LNCaP clone FGC (cell line): ENCODE measurements around the gene PAPPA.

ENCODE experiments used
- DNase-seq: peaks from one replicate; pipeline ENCODE4 v3.0.0-alpha.2; 2011; ENCODE audit warnings: low read depth
- H3K4me3 ChIP-seq: 2 replicates; pipeline ENCODE4 v1.5.1; 2011; ENCODE audit warnings: mild to moderate bottlenecking, low read depth, low read length, control low read depth
- TF ChIP-seq, protein P1 (sequence below): IDR thresholded peaks from 2 replicates; pipeline ENCODE4 v1.5.1; 2012; ENCODE audit warnings: mild to moderate bottlenecking; ENCODE audit not compliant: control insufficient read depth, insufficient read depth; ENCODE audit errors: extremely low read depth

The PAPPA gene

DNA sequence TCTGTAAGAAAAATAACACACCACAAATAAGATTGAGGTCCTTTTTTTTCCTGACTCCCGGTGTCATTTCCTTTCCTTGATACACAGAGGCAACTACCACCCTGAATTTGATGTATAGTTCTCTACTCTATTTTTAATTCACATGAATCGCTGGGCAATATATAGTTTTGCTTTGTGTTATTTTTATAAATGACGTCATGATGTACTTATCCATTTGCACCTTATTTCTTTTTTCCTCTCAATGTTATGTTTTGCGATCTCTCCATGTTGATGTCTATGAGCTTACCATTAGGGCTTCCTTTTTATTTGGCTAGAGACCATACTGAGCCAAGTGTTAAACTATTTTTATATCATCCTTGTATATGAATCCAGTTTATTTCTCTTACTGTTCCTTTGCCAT lies 175.9 kb downstream of the PAPPA start:
- TF ChIP-seq, protein P1, sequence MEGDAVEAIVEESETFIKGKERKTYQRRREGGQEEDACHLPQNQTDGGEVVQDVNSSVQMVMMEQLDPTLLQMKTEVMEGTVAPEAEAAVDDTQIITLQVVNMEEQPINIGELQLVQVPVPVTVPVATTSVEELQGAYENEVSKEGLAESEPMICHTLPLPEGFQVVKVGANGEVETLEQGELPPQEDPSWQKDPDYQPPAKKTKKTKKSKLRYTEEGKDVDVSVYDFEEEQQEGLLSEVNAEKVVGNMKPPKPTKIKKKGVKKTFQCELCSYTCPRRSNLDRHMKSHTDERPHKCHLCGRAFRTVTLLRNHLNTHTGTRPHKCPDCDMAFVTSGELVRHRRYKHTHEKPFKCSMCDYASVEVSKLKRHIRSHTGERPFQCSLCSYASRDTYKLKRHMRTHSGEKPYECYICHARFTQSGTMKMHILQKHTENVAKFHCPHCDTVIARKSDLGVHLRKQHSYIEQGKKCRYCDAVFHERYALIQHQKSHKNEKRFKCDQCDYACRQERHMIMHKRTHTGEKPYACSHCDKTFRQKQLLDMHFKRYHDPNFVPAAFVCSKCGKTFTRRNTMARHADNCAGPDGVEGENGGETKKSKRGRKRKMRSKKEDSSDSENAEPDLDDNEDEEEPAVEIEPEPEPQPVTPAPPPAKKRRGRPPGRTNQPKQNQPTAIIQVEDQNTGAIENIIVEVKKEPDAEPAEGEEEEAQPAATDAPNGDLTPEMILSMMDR = no peak
- no peak overlapping the region for H3K4me3 ChIP-seq
- no peak for DNase-seq

GRCh38 chr9:116331241-116331640 lies 177.7 kb downstream of the PAPPA start:
- DNase-seq = no peak
- H3K4me3 ChIP-seq = no peak overlapping the region
- TF ChIP-seq, protein P1 = no peak

GRCh38 chr9:116332090-116332489 lies 178.5 kb downstream of the PAPPA start:
- TF ChIP-seq, protein P1 = no peak
- H3K4me3 ChIP-seq = no peak overlapping the region
- no peak for DNase-seq

GRCh38 chr9:116333254-116333653 lies 179.7 kb downstream of the PAPPA start:
- no peak overlapping the region for H3K4me3 ChIP-seq
- no peak for DNase-seq
- TF ChIP-seq, protein P1 = no peak

DNA sequence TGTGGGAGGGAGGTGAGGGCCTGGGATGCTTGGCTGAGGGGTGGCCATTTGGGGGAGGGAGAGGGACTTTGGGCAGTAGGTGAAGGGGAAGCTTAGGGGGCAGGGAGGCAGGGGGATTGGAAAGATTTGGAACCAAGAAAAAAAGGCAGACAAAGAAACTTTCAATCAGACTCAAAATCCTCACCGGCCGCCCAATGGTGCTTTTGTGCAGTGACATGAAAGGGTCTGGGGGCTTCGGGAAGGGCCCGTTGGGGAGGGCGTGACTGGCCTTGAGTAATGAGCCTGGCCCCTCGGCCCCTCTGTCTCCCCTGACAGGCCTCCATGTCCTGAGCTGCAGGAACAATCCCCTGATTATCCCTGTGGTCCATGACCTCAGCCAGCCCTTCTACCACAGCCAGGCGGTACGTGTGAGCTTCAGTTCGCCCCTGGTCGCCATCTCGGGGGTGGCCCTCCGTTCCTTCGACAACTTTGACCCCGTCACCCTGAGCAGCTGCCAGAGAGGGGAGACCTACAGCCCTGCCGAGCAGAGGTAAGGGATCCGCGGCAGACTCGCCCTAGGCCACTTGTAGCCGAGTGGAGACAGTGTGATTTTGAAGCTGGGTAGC lies 181.1 kb downstream of the PAPPA start:
- TF ChIP-seq, protein P1 = no peak
- DNase-seq = no peak
- H3K4me3 ChIP-seq = no peak overlapping the region

- no peak for DNase-seq
- TF ChIP-seq, protein P1 = no peak
- H3K4me3 ChIP-seq = no peak overlapping the region
These were observed 181.8 kb downstream of the PAPPA start for GRCh38 chr9:116335392-116335791.
